ENCODE results near the gene CA10. TPM values are rescaled to one million over a fixed set of nuclear protein-coding genes. Genes with fewer than 3 reads are reported as not detected.
A peak's percentile ranks its signal among the peaks of the same experiment; 100 is the strongest.

Gene CA10
- total RNA-seq, 4 donors from 2014 or later, result not detected

DNA sequence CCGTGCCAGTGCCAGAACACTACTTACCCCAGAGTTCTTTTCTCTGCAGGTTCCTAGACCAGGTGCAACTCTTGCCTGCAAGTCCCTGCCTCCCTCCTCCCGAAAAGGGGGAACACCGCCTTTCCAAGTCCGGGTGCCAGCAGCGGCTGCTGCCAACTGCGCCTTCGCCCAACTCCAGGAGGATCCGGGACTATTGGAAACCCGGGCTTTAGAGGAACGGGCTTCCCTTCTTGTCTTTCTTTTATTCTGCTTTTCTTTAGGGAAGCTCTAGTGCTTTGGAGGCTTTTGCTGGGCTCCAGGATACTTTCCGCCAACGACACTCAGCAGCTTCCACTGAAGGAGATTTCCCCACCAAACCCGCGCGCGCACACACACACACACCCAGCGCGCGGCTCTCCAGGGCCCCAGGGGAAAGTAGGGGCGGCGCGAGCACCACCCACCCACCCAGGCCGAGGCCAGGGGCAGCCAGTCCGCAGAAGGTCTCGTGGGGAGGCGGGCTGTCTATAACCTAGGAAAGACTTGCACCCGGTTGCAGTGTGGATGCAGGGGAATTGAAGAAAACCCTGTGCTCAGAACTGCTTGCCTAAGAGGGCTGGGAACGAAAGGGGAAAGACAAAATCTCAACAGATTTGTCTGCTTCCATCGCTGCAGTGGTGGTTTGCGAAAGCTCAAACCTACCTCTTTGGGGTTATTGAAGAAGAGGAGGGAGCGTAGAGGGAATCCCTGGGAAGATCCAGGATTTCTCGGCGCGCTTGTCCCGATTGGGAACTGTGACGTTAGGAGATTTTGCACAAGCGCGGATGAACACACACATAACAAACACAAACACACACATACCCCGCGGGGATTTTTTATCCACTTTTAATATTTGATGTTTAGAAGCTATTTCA lies 977 bp upstream of the CA10 start:
- no peak for ATAC-seq
- H3K27me3 ChIP-seq, result peaks cover 78% of the 10 kb centered on the region
- WGBS, 2 donors (ENCODE audit: low coverage in 1 of 2), result 8 to 17% methylated on average over 12 to 20 of the region's 40 CpGs
- no peak overlapping the region for H3K27ac ChIP-seq
- peaks cover 0 to 8% (median 0%) of the 10 kb centered on the region in 3 donors for H3K9me3 ChIP-seq
- H3K36me3 ChIP-seq, result no peaks in the 10 kb centered on the region
- H3K4me1 ChIP-seq, result peaks cover 0 to 18% (median 8%) of the 10 kb centered on the region in 3 donors
- no peak overlapping the region for H3K4me3 ChIP-seq
- TF ChIP-seq EP300 (IDR thresholded peaks at IDR 0.05) (no peak), POLR2A (IDR thresholded peaks at IDR 0.05) (no peak), POLR2AphosphoS5 (IDR thresholded peaks at IDR 0.05) (no peak)
- TF ChIP-seq, protein P1, sequence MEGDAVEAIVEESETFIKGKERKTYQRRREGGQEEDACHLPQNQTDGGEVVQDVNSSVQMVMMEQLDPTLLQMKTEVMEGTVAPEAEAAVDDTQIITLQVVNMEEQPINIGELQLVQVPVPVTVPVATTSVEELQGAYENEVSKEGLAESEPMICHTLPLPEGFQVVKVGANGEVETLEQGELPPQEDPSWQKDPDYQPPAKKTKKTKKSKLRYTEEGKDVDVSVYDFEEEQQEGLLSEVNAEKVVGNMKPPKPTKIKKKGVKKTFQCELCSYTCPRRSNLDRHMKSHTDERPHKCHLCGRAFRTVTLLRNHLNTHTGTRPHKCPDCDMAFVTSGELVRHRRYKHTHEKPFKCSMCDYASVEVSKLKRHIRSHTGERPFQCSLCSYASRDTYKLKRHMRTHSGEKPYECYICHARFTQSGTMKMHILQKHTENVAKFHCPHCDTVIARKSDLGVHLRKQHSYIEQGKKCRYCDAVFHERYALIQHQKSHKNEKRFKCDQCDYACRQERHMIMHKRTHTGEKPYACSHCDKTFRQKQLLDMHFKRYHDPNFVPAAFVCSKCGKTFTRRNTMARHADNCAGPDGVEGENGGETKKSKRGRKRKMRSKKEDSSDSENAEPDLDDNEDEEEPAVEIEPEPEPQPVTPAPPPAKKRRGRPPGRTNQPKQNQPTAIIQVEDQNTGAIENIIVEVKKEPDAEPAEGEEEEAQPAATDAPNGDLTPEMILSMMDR (IDR thresholded peaks at IDR 0.05), result no peak

DNA sequence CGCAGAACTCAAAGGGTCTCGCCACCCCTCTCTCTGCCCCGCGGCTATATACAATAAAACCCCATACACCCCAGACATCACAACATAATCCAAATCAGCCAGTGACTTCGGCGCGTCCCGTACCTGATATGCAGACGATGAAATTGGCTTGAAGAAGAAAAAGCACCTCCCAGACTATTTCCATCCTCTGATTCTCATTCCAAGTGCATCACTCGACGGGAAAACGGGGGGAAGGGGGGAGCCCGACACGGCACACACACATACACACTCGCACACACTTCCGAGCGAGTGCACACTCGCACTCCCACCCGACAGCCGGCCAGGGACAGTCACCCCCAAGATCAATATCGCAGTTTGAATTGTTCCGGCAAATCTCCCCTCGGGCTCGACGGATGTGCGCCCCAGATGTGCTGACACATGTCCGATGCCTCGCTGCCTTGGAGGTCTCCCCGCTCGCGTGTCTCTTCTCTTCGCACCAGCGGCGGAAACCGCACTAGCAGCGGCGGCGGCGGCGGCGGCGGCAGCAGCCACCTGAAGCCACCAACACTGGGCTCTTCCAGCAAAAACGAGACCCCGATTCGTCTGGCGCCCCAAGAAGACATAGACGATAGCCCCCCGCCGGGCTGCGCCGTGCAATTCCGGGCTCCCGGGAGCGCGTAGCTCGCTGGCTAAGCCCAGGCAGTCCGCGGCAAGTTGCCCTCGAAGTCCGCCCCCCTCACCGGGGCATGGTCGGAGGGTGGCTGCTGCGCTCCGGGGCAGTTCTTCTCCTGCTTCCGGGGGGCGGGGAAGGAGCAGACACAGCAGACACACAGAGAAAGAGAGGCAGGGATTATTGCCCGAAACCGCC lies 688 bp downstream of the CA10 start:
- no peaks in the 10 kb centered on the region for H3K36me3 ChIP-seq
- peaks cover 82% of the 10 kb centered on the region for H3K27me3 ChIP-seq
- H3K9me3 ChIP-seq, result peaks cover 0 to 8% (median 0%) of the 10 kb centered on the region in 3 donors
- H3K4me3 ChIP-seq, result peak overlapping the region in 1 of 2 donors; percentile 14
- peaks cover 0 to 18% (median 8%) of the 10 kb centered on the region in 3 donors for H3K4me1 ChIP-seq
- 0 to 6% methylated on average over 4 to 21 of the region's 68 CpGs for WGBS, 2 donors (ENCODE audit: low coverage in 1 of 2)
- no peak for ATAC-seq
- no peak overlapping the region for H3K27ac ChIP-seq
- no peak for TF ChIP-seq EP300 (IDR thresholded peaks at IDR 0.05)
- no peak for TF ChIP-seq POLR2A (IDR thresholded peaks at IDR 0.05)
- TF ChIP-seq, protein P1 (IDR thresholded peaks at IDR 0.05), result no peak
- TF ChIP-seq POLR2AphosphoS5 (IDR thresholded peaks at IDR 0.05), result no peak

DNA sequence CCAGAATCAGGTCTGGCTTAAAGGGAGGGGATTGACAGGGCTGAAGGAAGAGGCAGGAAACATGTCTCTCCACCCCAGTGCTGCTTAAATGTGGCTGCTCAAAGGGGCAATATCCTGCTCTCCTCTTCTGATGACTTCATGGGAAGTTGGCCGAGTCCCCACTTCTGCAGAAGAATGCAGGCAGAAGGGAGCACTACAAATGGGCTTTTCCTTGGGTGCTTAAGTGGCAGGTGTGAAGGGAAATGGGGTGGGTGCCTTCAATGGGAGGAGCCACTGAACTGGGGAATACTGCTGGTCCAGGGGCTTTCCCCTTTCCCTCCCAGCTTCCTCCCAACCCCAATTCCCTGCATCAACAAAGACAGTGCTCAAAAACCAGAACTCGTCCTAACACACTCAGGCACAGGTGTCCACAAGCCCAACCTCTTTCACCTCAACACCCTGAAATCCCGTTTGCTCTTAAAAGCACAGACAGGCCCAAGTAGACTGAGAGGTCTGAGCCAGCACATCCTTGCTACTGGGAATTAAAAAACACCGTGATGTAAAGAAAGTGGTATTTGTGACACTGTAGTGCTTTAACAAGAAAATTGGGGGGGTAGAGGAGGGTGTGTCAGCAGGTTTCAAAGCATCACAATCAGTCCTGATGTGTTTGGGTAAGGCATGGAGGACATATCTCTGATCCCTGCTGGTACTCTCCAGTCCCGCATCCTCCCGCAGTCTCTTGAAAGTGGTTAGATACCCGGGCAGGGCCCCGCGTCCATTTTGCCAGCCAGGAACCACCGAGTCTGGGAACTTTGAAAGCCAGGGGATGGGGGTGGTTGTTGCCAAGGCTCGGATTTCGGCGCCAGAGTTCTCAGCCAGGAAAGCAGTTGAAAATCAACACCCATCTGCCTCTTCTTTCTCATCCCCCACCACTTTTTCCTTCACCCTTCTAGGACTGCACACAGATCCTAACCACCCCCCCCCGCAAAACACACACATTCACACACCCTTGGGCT lies 1.6 kb downstream of the CA10 start:
- H3K27ac ChIP-seq, result no peak overlapping the region
- no peak overlapping the region for H3K4me3 ChIP-seq
- H3K9me3 ChIP-seq, result no peaks in the 10 kb centered on the region
- TF ChIP-seq POLR2A (IDR thresholded peaks at IDR 0.05) (no peak), POLR2AphosphoS5 (IDR thresholded peaks at IDR 0.05) (no peak), EP300 (IDR thresholded peaks at IDR 0.05) (no peak)
- TF ChIP-seq, protein P1 (IDR thresholded peaks at IDR 0.05), result no peak
- peaks cover 0 to 18% (median 8%) of the 10 kb centered on the region in 3 donors for H3K4me1 ChIP-seq
- 12 to 18% methylated on average over 2 to 10 of the region's 14 CpGs for WGBS, 2 donors (ENCODE audit: low coverage in 1 of 2)
- peaks cover 73% of the 10 kb centered on the region for H3K27me3 ChIP-seq
- no peaks in the 10 kb centered on the region for H3K36me3 ChIP-seq
- no peak for ATAC-seq

DNA sequence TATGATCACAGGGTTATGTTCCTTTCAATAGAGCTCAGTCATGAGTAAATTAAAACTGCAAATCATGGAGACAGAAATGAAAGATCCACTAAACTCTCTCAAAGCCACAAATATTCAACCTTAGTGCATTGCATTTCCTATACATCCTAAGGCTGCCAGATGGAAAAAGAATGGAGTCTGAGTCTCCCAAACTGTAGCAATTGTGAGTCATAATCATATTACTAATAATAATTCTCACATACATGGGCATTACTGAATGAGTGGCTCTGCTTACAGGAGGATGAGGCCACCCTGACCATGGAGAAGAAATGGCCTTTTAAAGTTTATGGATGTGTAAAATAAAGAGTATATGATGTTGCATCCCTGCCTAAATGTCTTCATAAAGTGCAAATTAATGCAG lies 3.2 kb downstream of the CA10 start:
- H3K27me3 ChIP-seq, result peaks cover 57% of the 10 kb centered on the region
- no peaks in the 10 kb centered on the region for H3K9me3 ChIP-seq
- H3K4me1 ChIP-seq, result peaks cover 0 to 18% (median 8%) of the 10 kb centered on the region in 3 donors
- H3K4me3 ChIP-seq, result no peak overlapping the region
- no peak for ATAC-seq
- no peak overlapping the region for H3K27ac ChIP-seq
- no peaks in the 10 kb centered on the region for H3K36me3 ChIP-seq
- no peak for TF ChIP-seq POLR2A (IDR thresholded peaks at IDR 0.05)
- TF ChIP-seq, protein P1 (IDR thresholded peaks at IDR 0.05), result no peak
- no peak for TF ChIP-seq EP300 (IDR thresholded peaks at IDR 0.05)
- no peak for TF ChIP-seq POLR2AphosphoS5 (IDR thresholded peaks at IDR 0.05)

Data from gastroesophageal sphincter (tissue), 4 donors.